ENCODE results near the gene INHBE. TPM values are rescaled to one million over a fixed set of nuclear protein-coding genes. Genes with fewer than 3 reads are reported as not detected.

Gene INHBE
- total and polyA plus RNA-seq, 2 of the 8 experiments (the other 6 are each of a cell fraction or from before 2014, with no cell fraction given) = 10.2 to 18.8 TPM

GRCh38 chr12:57461917-57462250 is 6.8 kb downstream of the INHBE start:
- Histone ChIP-seq H2BK120ac (replicated peaks; ENCODE audit: low read depth, low read length) (no peak overlapping the region), H3K23me2 (ENCODE audit: low read depth, low read length) (peaks cover 4% of the 10 kb centered on the region; the same call in 1 of the 2 replicates), H2BK15ac (ENCODE audit: low read length) (peak overlapping the region; percentile 94; the same call in 1 of the 2 replicates), H3K23ac (ENCODE audit: insufficient read length) (peak overlapping the region; percentile 18), H3K4me1 (replicated peaks in 1 of 4; ENCODE audit: control insufficient read depth in 3 of 4, insufficient read depth in 4 of 4, low read length in 3 of 4) (peaks cover 0 to 7% (median 2%) of the 10 kb centered on the region in 4 experiments; a peak in 4 of 7 replicates), H4K91ac (replicated peaks; ENCODE audit: insufficient read length, low read length) (no peak overlapping the region), H3K9me3 (ENCODE audit: insufficient read depth in 2 of 2, low read depth in 1 of 2, low read length in 1 of 2) (no peaks in the 10 kb centered on the region), H4K5ac (ENCODE audit: insufficient read length, low read depth, low read length) (peak overlapping the region; percentile 40), H2BK20ac (ENCODE audit: low read length) (0 out of 2 replicates have a peak overlapping the region, but pooled peaks have one; percentile 43), H3K4me3 (ENCODE audit: extremely low read depth in 1 of 4, insufficient read depth in 2 of 4, low read depth in 3 of 4, low read length in 4 of 4) (peak overlapping the region; percentile 72 to 91 (median 86)), H3K18ac (ENCODE audit: extremely low read depth, low read length) (peak overlapping the region; percentile 98), H3K27ac (ENCODE audit: low read depth, low read length) (peak overlapping the region; percentile 80), H4K20me1 (replicated peaks in 1 of 2; ENCODE audit: control insufficient read depth in 1 of 2, insufficient read depth in 2 of 2, low read length in 2 of 2) (no peaks in the 10 kb centered on the region), H3K4me2 (ENCODE audit: insufficient read depth in 1 of 2, low read depth in 2 of 2, low read length in 2 of 2) (peak overlapping the region; percentile 84 to 95), H2AK5ac (ENCODE audit: low read depth, low read length) (no peak overlapping the region), H3K56ac (replicated peaks; ENCODE audit: insufficient read length, low read depth, low read length) (peak overlapping the region; percentile 37), H3K36me3 (ENCODE audit: control insufficient read depth in 2 of 4, insufficient read depth in 4 of 4, low read length in 3 of 4) (peaks cover 0 to 3% (median under 1%) of the 10 kb centered on the region in 4 experiments; a peak in 4 of 8 replicates), H3K9ac (replicated peaks in 1 of 4; ENCODE audit: extremely low read depth in 1 of 4, low read depth in 3 of 4, low read length in 3 of 4) (peak overlapping the region in 3 of 4 experiments; percentile 65 to 83 (median 72); a peak in 6 of 7 replicates), H3K27me3 (replicated peaks in 1 of 4; ENCODE audit: control insufficient read depth in 3 of 4, extremely low read depth in 1 of 4, insufficient read depth in 3 of 4, low read length in 3 of 4) (no peaks in the 10 kb centered on the region), H4K8ac (ENCODE audit: extremely low read depth, insufficient read depth, low read length) (peak overlapping the region; percentile 60), H3K79me2 (ENCODE audit: control insufficient read depth in 1 of 2, insufficient read depth in 2 of 2, low read length in 2 of 2) (peaks cover 0 to 11% of the 10 kb centered on the region in 2 experiments; a peak in 1 of 4 replicates), H2AFZ (ENCODE audit: low read length) (no peak overlapping the region), H2BK12ac (ENCODE audit: low read depth, low read length) (peak overlapping the region; percentile 90), H3K79me1 (ENCODE audit: low read depth, low read length) (no peaks in the 10 kb centered on the region), H2BK5ac (ENCODE audit: low read depth, low read length) (peak overlapping the region; percentile 98), H3K4ac (replicated peaks; ENCODE audit: insufficient read length, low read depth, low read length) (peak overlapping the region; percentile 28), H3K14ac (ENCODE audit: insufficient read length) (no peak overlapping the region)
- POLR2A ChIA-PET (ENCODE audit: partially characterized antibody) = interaction anchor here (1.0 to 6.4 kb wide), 8 partner anchors 7 to 230 kb away, joined by 3 to 51 read pairs (median 5); partner anchors contain the start of genes INHBE and SHMT2
- CTCF ChIA-PET (ENCODE audit: partially characterized antibody) = interaction anchor here (0.6 to 18.5 kb wide), 14 partner anchors 9 to 336 kb away, joined by 3 to 478 read pairs (median 4); partner anchors contain the start of genes ARHGAP9, MARS1 and STAC3
- DNase-seq (ENCODE audit: low read depth in 1 of 2, low spot score in 2 of 2) (no peak), FAIRE-seq (no peak)
- 4% methylated on average over 9 of the region's 9 CpGs; no CpG with 5 or more reads in 1 of the 2 experiments for WGBS, 2 experiments (ENCODE audit: extremely low coverage in 1 of 2, insufficient coverage in 1 of 2, insufficient read length in 1 of 2, insufficient replicate concordance in 2 of 2, low coverage in 1 of 2, low lambda C conversion rate in 2 of 2, missing lambda C conversion rate in 1 of 2)
- TF ChIP-seq EGR1 (IDR thresholded peaks at IDR 0.05; ENCODE audit: borderline replicate concordance, low read depth, low read length) = peak; percentile 11; the same call in 1 of the 2 replicates
- no peak for TF ChIP-seq YY1 (IDR thresholded peaks at IDR 0.05; ENCODE audit: low read depth, low read length)
- no peak for TF ChIP-seq TAF7 (optimal IDR thresholded peaks at IDR 0.05; ENCODE audit: borderline replicate concordance, low read depth, low read length)
- peak; percentile 4 for TF ChIP-seq ASH2L (IDR thresholded peaks at IDR 0.05; ENCODE audit: low read length)
- peak; percentile 24; the same call in 1 of the 2 replicates for TF ChIP-seq TAF1 (IDR thresholded peaks at IDR 0.05; ENCODE audit: low read depth, low read length)
- TF ChIP-seq SIN3A (conservative IDR thresholded peaks at IDR 0.05 in 1 of 2, IDR thresholded peaks at IDR 0.05 in 1 of 2; ENCODE audit: low read depth in 1 of 2, low read length in 2 of 2) = 0 out of 4 replicates have a peak, but pooled peaks of 1 of the 2 experiments have one; percentile 15
- peak; percentile 79 for TF ChIP-seq JUND (IDR thresholded peaks at IDR 0.05; ENCODE audit: low read length)
- TF ChIP-seq BACH1 (IDR thresholded peaks at IDR 0.05; ENCODE audit: low read length) = peak; percentile 58
- TF ChIP-seq SP4 (IDR thresholded peaks at IDR 0.05; ENCODE audit: low read length) = no peak
